OCI-LY7 (cell line): ENCODE measurements around the gene INSL3. TPM values are rescaled to one million over a fixed set of nuclear protein-coding genes. Genes with fewer than 3 reads are reported as not detected.

Experiments used
- BruUV-seq: library from RNA; stranded (reverse); fragments of 400-500 nt; replicated peaks from 2 replicates; lab custom pipeline; 2021; lab: Mats Ljungman, UMichigan
- CTCF ChIA-PET: fragments of 300-600 bp; sonication (Branson Sonifier 250); formaldehyde crosslinking; loops from one replicate; lab custom pipeline; 2022; ENCODE audit warnings: antibody characterized with exemption; ENCODE audit not compliant: unreplicated experiment; lab: Charles Lee
- POLR2A ChIA-PET: fragments of 300-600 bp; sonication (Branson Sonifier 250); formaldehyde crosslinking; loops from one replicate; lab custom pipeline; 2022; ENCODE audit warnings: antibody characterized with exemption; lab: Charles Lee
- DNase-seq: peaks from one replicate; pipeline ENCODE4 v3.0.0-alpha.2; 2015; ENCODE audit warnings: low spot score
- H2AFZ ChIP-seq: fragments of 200-600 bp; sonication (generic), shearing (Covaris generic); 2 replicates; pipeline ENCODE4 v1.6.1; 2014; ENCODE audit warnings: mild to moderate bottlenecking, antibody characterized with exemption, low read length, moderate library complexity
- H3K27ac ChIP-seq: fragments of 200-600 bp; sonication (generic); 2 replicates; pipeline ENCODE4 v1.5.1; 2014; ENCODE audit warnings: mixed run types, low read depth, mild to moderate bottlenecking, moderate library complexity, low read length, inconsistent platforms; ENCODE audit not compliant: poor library complexity, severe bottlenecking
- H3K36me3 ChIP-seq: fragments of 200-600 bp; sonication (generic); 2 replicates; pipeline ENCODE4 v1.6.1; 2014; ENCODE audit warnings: mild to moderate bottlenecking, antibody characterized with exemption, low read length, moderate library complexity, mixed read lengths; ENCODE audit not compliant: insufficient read depth
- H3K4me1 ChIP-seq: fragments of 200-600 bp; sonication (generic); 2 replicates; pipeline ENCODE4 v1.5.1; 2014; ENCODE audit warnings: mild to moderate bottlenecking, low read length; ENCODE audit not compliant: insufficient read depth, poor library complexity, severe bottlenecking
- H3K4me2 ChIP-seq: fragments of 200-600 bp; sonication (generic); 2 replicates; pipeline ENCODE4 v1.6.1; 2014; ENCODE audit warnings: mild to moderate bottlenecking, low read length
- H3K4me3 ChIP-seq: fragments of 200-600 bp; sonication (generic); 2 replicates; pipeline ENCODE4 v1.5.1; 2014; ENCODE audit warnings: mild to moderate bottlenecking, low read depth, low read length; ENCODE audit not compliant: poor library complexity, severe bottlenecking
- H3K79me2 ChIP-seq: fragments of 200-600 bp; sonication (generic); 2 replicates; pipeline ENCODE4 v1.6.1; 2016; ENCODE audit warnings: low read depth, mild to moderate bottlenecking, low read length, moderate library complexity, mixed read lengths; ENCODE audit not compliant: insufficient read depth
- H3K9me2 ChIP-seq: fragments of 200-600 bp; sonication (generic); 2 replicates; pipeline ENCODE4 v1.6.1; 2016; ENCODE audit warnings: mild to moderate bottlenecking, low read length, mixed read lengths; ENCODE audit not compliant: insufficient read depth
- H3K9me3 ChIP-seq: fragments of 200-600 bp; sonication (generic); 2 replicates; pipeline ENCODE4 v1.6.1; 2014; ENCODE audit warnings: mild to moderate bottlenecking, mixed run types, low read length, mixed read lengths
- H4K20me1 ChIP-seq: fragments of 200-600 bp; sonication (generic); 2 replicates; pipeline ENCODE4 v1.6.1; 2014; ENCODE audit warnings: mild to moderate bottlenecking, antibody characterized with exemption, low read length, moderate library complexity, mixed read lengths; ENCODE audit not compliant: insufficient read depth
- CTCF ChIP-seq: fragments of 200-600 bp; sonication (generic); conservative IDR thresholded peaks from 2 replicates; pipeline ENCODE4 v1.5.1; 2014; ENCODE audit warnings: mild to moderate bottlenecking, antibody characterized with exemption, low read length, moderate library complexity, mixed read lengths
- EZH2phosphoT487 ChIP-seq: fragments of 200-600 bp; sonication (generic); IDR thresholded peaks from 2 replicates; pipeline ENCODE4 v1.6.1; 2018; ENCODE audit warnings: low read depth, borderline replicate concordance, mild to moderate bottlenecking, mixed run types, antibody characterized with exemption, low read length, moderate library complexity, mixed read lengths
- intact Hi-C: fragments of 100-400 bp; cut with micrococcal nuclease; formaldehyde crosslinking; loops from one replicate; pipeline ENCODE4 v1.10.0; 2022; ENCODE audit not compliant: unreplicated experiment
- total RNA-seq, 2 experiments: library from RNA; depleted of rRNA in 1 of 2; stranded (reverse); fragments of >200 nt in 1 of 2; shearing (Covaris generic) in 1 of 2; gene quantifications; 2 replicates each; pipeline ENCODE4 v1.2.3, GENCODE V29; 2014 to 2022

The INSL3 gene
- total RNA-seq, 2 experiments from 2014 or later, result 0.25 to 0.38 TPM

- peaks cover 56% of the 10 kb centered on the region for H3K36me3 ChIP-seq
- peak overlapping the region; percentile 90 for H3K4me3 ChIP-seq
- no TSS peak for BruUV-seq
- DNase-seq, result no peak
- H4K20me1 ChIP-seq, result peaks cover 21% of the 10 kb centered on the region
- CTCF ChIA-PET, result no interaction called here
- H3K4me2 ChIP-seq, result peak overlapping the region; percentile 96
- no peaks in the 10 kb centered on the region for H3K9me3 ChIP-seq
- peaks cover 28% of the 10 kb centered on the region for H3K79me2 ChIP-seq
- H3K4me1 ChIP-seq, result peaks cover 36% of the 10 kb centered on the region
- H3K27ac ChIP-seq, result peak overlapping the region; percentile 65
- POLR2A ChIA-PET, result no interaction called here
- H3K9me2 ChIP-seq, result no peaks in the 10 kb centered on the region
- no peak overlapping the region for H2AFZ ChIP-seq
- TF ChIP-seq EZH2phosphoT487, result no peak
- TF ChIP-seq CTCF, result no peak
- intact Hi-C loops, result no loop called here
Measured at GRCh38 chr19:17862711-17863519, 41.6 kb upstream of the INSL3 start.

- DNase-seq, result no peak
- peaks cover 56% of the 10 kb centered on the region for H3K36me3 ChIP-seq
- H3K79me2 ChIP-seq, result peaks cover 28% of the 10 kb centered on the region
- no peaks in the 10 kb centered on the region for H3K9me3 ChIP-seq
- TF ChIP-seq EZH2phosphoT487, result no peak
- TF ChIP-seq CTCF, result no peak
- H3K4me3 ChIP-seq, result peak overlapping the region; percentile 90
- CTCF ChIA-PET, result no interaction called here
- no TSS peak for BruUV-seq
- POLR2A ChIA-PET, result interaction anchor here (1.0 to 1.7 kb wide), 2 partner anchors 9 to 71 kb away, joined by 3 read pairs; partner anchors contain the start of gene CCDC124
- H3K9me2 ChIP-seq, result no peaks in the 10 kb centered on the region
- H4K20me1 ChIP-seq, result peaks cover 21% of the 10 kb centered on the region
- peaks cover 36% of the 10 kb centered on the region for H3K4me1 ChIP-seq
- peak overlapping the region; percentile 65 for H3K27ac ChIP-seq
- intact Hi-C loops, result no loop called here
- H3K4me2 ChIP-seq, result peak overlapping the region; percentile 96
- no peak overlapping the region for H2AFZ ChIP-seq
Measured at GRCh38 chr19:17861542-17862402, 40.5 kb upstream of the INSL3 start.
